SK-N-SH (cell line): ENCODE data around the gene BAG3. TPM values are rescaled to one million over a fixed set of nuclear protein-coding genes. Genes with fewer than 3 reads are reported as not detected.
"Not testable (repeated sequence)": the region's sequence is repeated elsewhere in the genome, so short reads cannot be mapped to it uniquely, and the experiment has no call there.

Experiments
- CTCF ChIA-PET: fragments of 300-600, 350-600 bp; formaldehyde crosslinking; extraction: SDS; loops from one replicate; lab custom pipeline; 2021; lab: Yijun Ruan, JAX
- POLR2A ChIA-PET: fragments of 350-600 bp; sonication (Branson Sonifier 250); formaldehyde crosslinking; extraction: SDS; loops from one replicate; lab custom pipeline; 2020; ENCODE audit warnings: antibody characterized with exemption, inconsistent platforms; lab: Yijun Ruan, JAX
- DNase-seq: peaks from one replicate; pipeline ENCODE4 v3.0.0; 2012
- H2AFZ ChIP-seq: fragments of 200-600 bp; sonication (generic); 2 replicates; pipeline ENCODE4 v1.8.1; 2016; ENCODE audit warnings: antibody characterized with exemption, mild to moderate bottlenecking, low read depth
- H3F3A ChIP-seq: fragments of 200-600 bp; sonication (generic); replicated peaks from 2 replicates; pipeline ENCODE3; 2016; ENCODE audit warnings: antibody characterized with exemption, mild to moderate bottlenecking; ENCODE audit not compliant: insufficient read depth
- H3K27ac ChIP-seq, 2 experiments: fragments of 200-500 bp in 1 of 2; fragments of 200-600 bp in 1 of 2; sonication (Bioruptor generic) in 1 of 2; sonication (generic), shearing (Covaris generic) in 1 of 2; 2 replicates each; pipeline versions ENCODE4 v1.5.1 to v1.6.1; 2014 to 2016; ENCODE audit warnings: low read depth in 2 of 2, inconsistent platforms in 1 of 2, low read length in 1 of 2, mild to moderate bottlenecking in 1 of 2, mixed read lengths in 1 of 2
- H3K27me3 ChIP-seq: fragments of 200-600 bp; sonication (generic), shearing (Covaris generic); 2 replicates; pipeline ENCODE4 v1.6.1; 2016; ENCODE audit warnings: mixed run types; ENCODE audit not compliant: insufficient read depth
- H3K36me3 ChIP-seq, 2 experiments: fragments of 200-500 bp in 1 of 2; fragments of 200-600 bp in 1 of 2; sonication (Bioruptor generic) in 1 of 2; sonication (generic) in 1 of 2; replicated peaks in 1 of 2; 2 replicates each; pipeline versions ENCODE3 to v1.5.1; 2014 to 2016; ENCODE audit warnings: low read length in 1 of 2, mild to moderate bottlenecking in 1 of 2; ENCODE audit not compliant: insufficient read depth in 2 of 2, control insufficient read depth in 1 of 2
- H3K4me1 ChIP-seq, 2 experiments: fragments of 200-500 bp in 1 of 2; fragments of 200-600 bp in 1 of 2; sonication (Bioruptor generic) in 1 of 2; sonication (generic), shearing (Covaris generic) in 1 of 2; 2 replicates each; pipeline versions ENCODE4 v1.5.1 to v1.6.1; 2014 to 2016; ENCODE audit warnings: low read depth in 1 of 2, low read length in 1 of 2, mixed run types in 1 of 2; ENCODE audit not compliant: insufficient read depth in 2 of 2, control insufficient read depth in 1 of 2
- H3K4me2 ChIP-seq: fragments of 200-600 bp; sonication (generic), shearing (Covaris generic); 2 replicates; pipeline ENCODE4 v1.6.1; 2017; ENCODE audit warnings: mixed run types
- H3K4me3 ChIP-seq, 2 experiments: fragments of 200-500 bp in 1 of 2; fragments of 200-600 bp in 1 of 2; sonication (Bioruptor generic) in 1 of 2; sonication (generic), shearing (Covaris generic) in 1 of 2; 2 replicates each; pipeline versions ENCODE4 v1.5.1 to v1.8.1; 2014 to 2016; ENCODE audit warnings: low read depth in 2 of 2, inconsistent platforms in 1 of 2, low read length in 1 of 2, mild to moderate bottlenecking in 1 of 2, mixed read lengths in 1 of 2, moderate library complexity in 1 of 2
- H3K79me2 ChIP-seq: fragments of 200-600 bp; sonication (generic); 2 replicates; pipeline ENCODE4 v1.8.1; 2017; ENCODE audit warnings: mild to moderate bottlenecking; ENCODE audit not compliant: insufficient read depth
- H3K9ac ChIP-seq: fragments of 200-600 bp; sonication (generic); 2 replicates; pipeline ENCODE4 v1.6.1; 2017; ENCODE audit warnings: mixed run types
- H3K9me2 ChIP-seq: fragments of 200-600 bp; sonication (generic); 2 replicates; pipeline ENCODE4 v1.6.1; 2017; ENCODE audit warnings: mixed run types
- H3K9me3 ChIP-seq: fragments of 200-600 bp; sonication (generic); 2 replicates; pipeline ENCODE4 v1.6.1; 2017; ENCODE audit warnings: mixed run types, mild to moderate bottlenecking, moderate library complexity
- H4K20me1 ChIP-seq: fragments of 200-600 bp; sonication (generic); 2 replicates; pipeline ENCODE4 v1.6.1; 2017; ENCODE audit warnings: mild to moderate bottlenecking, mixed run types; ENCODE audit not compliant: insufficient read depth
- MAX ChIP-seq: IDR thresholded peaks from 2 replicates; pipeline ENCODE4 v1.4.0; 2012; ENCODE audit warnings: low read depth
- POLR2AphosphoS5 ChIP-seq: IDR thresholded peaks from 2 replicates; pipeline ENCODE4 v1.6.1; 2012; ENCODE audit warnings: low read depth, low read length
- SIN3A ChIP-seq: IDR thresholded peaks from 2 replicates; pipeline ENCODE4 v1.6.1; 2012; ENCODE audit warnings: low read depth, mild to moderate bottlenecking, low read length, moderate library complexity, borderline replicate concordance
- TAF1 ChIP-seq: IDR thresholded peaks from 2 replicates; pipeline ENCODE4 v1.6.1; 2012; ENCODE audit warnings: low read depth, mild to moderate bottlenecking, low read length, moderate library complexity, borderline replicate concordance
- WGBS: methylation state at CpG from one replicate; pipeline ENCODE4 v1.1.6; 2017; ENCODE audit warnings: low lambda C conversion rate; 5-methylcytosine and 5-hydroxymethylcytosine counted together
- polyA plus RNA-seq, 3 experiments: library from polyadenylated mRNA; depleted of rRNA; stranded (reverse); fragments of >200 nt; gene quantifications; 2 replicates each; pipeline ENCODE4 v1.2.3, GENCODE V29; 2012

The BAG3 gene
- polyA plus RNA-seq, 1 of the 3 experiments (the other 2 are of a cell fraction), result 9.2 TPM

GRCh38 chr10:119706521-119707278, 55.5 kb downstream of the BAG3 start (continued):
- TF ChIP-seq SIN3A, result no peak
- TF ChIP-seq POLR2AphosphoS5, result no peak
- TF ChIP-seq MAX, result no peak

- WGBS, result 50% methylated on average over 5 of the region's 5 CpGs
- POLR2A ChIA-PET, H3K79me2 ChIP-seq, H3F3A ChIP-seq, H3K9ac ChIP-seq, H3K27ac ChIP-seq, H4K20me1 ChIP-seq, H3K4me2 ChIP-seq, H3K9me2 ChIP-seq, H3K27me3 ChIP-seq, H3K36me3 ChIP-seq, DNase-seq, H3K4me3 ChIP-seq, H2AFZ ChIP-seq, H3K9me3 ChIP-seq, H3K4me1 ChIP-seq: not testable (repeated sequence)
- CTCF ChIA-PET, result interaction anchor here (1.5 to 1.6 kb wide), 2 partner anchors 26 to 152 kb away, joined by 5 read pairs; no protein-coding TSS in a partner anchor
Measured at GRCh38 chr10:119707331-119707730, 56.2 kb downstream of the BAG3 start.

GRCh38 chr10:119710935-119711334, 59.8 kb downstream of the BAG3 start:
- H4K20me1 ChIP-seq, H3K36me3 ChIP-seq, H3K4me3 ChIP-seq, DNase-seq, H3K79me2 ChIP-seq, H3K9me2 ChIP-seq, H3K4me2 ChIP-seq, H3K27me3 ChIP-seq, H3K9ac ChIP-seq, H2AFZ ChIP-seq, H3K9me3 ChIP-seq, CTCF ChIA-PET, H3K27ac ChIP-seq, H3K4me1 ChIP-seq, POLR2A ChIA-PET, H3F3A ChIP-seq: not testable (repeated sequence)
- 50% methylated on average over 1 of the region's 1 CpG for WGBS

- 73% methylated on average over 7 of the region's 7 CpGs for WGBS
- Histone ChIP-seq H3K9me2 (no peaks in the 10 kb centered on the region), H3K4me1 (no peaks in the 10 kb centered on the region; a peak in 1 of 4 replicates), H3K4me2 (no peak overlapping the region), H2AFZ (peak overlapping the region; percentile 43), H3K27ac (no peak overlapping the region), H4K20me1 (no peaks in the 10 kb centered on the region), H3K79me2 (no peaks in the 10 kb centered on the region), H3F3A (no peaks in the 10 kb centered on the region), H3K9me3 (no peaks in the 10 kb centered on the region), H3K9ac (no peak overlapping the region), H3K36me3 (no peaks in the 10 kb centered on the region), H3K27me3 (no peaks in the 10 kb centered on the region), H3K4me3 (no peak overlapping the region)
- CTCF ChIA-PET, result interaction anchor here (0.9 to 3.2 kb wide), 9 partner anchors 9 to 146 kb away, joined by 3 to 21 read pairs (median 4); no protein-coding TSS in a partner anchor
- POLR2A ChIA-PET, result no interaction called here
- no peak for TF ChIP-seq TAF1
- DNase-seq, result peak; percentile 27
Measured at GRCh38 chr10:119713744-119714483, 62.7 kb downstream of the BAG3 start.
